HEK293 (cell line): ENCODE data around the gene COL25A1.

Source experiments
- CTCF ChIA-PET: fragments of 350-600 bp; formaldehyde crosslinking; extraction: SDS; loops from one replicate; lab custom pipeline; 2021; ENCODE audit warnings: antibody characterized with exemption; lab: Yijun Ruan, JAX
- POLR2A ChIA-PET: fragments of 300-600 bp; formaldehyde crosslinking; extraction: SDS; loops from one replicate; lab custom pipeline; 2020; ENCODE audit warnings: antibody characterized with exemption, inconsistent platforms; lab: Yijun Ruan, JAX
- H3K27ac ChIP-seq: fragments of 200-500 bp; sonication (Bioruptor generic); 2 replicates; pipeline ENCODE4 v1.5.1; 2014; ENCODE audit warnings: low read depth, low read length, control low read depth, inconsistent platforms; ENCODE audit errors: extremely low read depth
- H3K36me3 ChIP-seq, 2 experiments: fragments of 200-500 bp in 1 of 2; sonication (Bioruptor generic) in 1 of 2; 1 replicate in 1 of 2; 2 replicates in 1 of 2; pipeline ENCODE4 v1.5.1; 2014 to 2017; ENCODE audit warnings: inconsistent platforms in 2 of 2, low read length in 2 of 2; ENCODE audit not compliant: control insufficient read depth in 2 of 2, insufficient read depth in 1 of 2
- H3K4me1 ChIP-seq: fragments of 200-500 bp; sonication (Bioruptor generic); 2 replicates; pipeline ENCODE4 v1.5.1; 2014; ENCODE audit warnings: mild to moderate bottlenecking, low read length, inconsistent platforms; ENCODE audit not compliant: control insufficient read depth, insufficient read depth
- H3K4me3 ChIP-seq: 2 replicates; pipeline ENCODE4 v1.5.1; 2011; ENCODE audit warnings: low read depth, mild to moderate bottlenecking, control low read depth, low read length, moderate library complexity
- H3K9me3 ChIP-seq: fragments of 200-500 bp; sonication (Bioruptor generic); 2 replicates; pipeline ENCODE4 v1.5.1; 2014; ENCODE audit warnings: low read depth, low read length, inconsistent platforms; ENCODE audit not compliant: control insufficient read depth, insufficient read depth
- ELK4 ChIP-seq: IDR thresholded peaks from 2 replicates; pipeline ENCODE4 v1.6.1; 2011; ENCODE audit warnings: mild to moderate bottlenecking, low read depth, low read length, borderline replicate concordance
- FEZF1 ChIP-seq: fragments of 450-650 bp; formaldehyde crosslinking; IDR thresholded peaks from 2 replicates; pipeline ENCODE4 v1.5.1; 2016; ENCODE audit warnings: missing biosample characterization, missing genetic modification characterization
- GLIS2 ChIP-seq: fragments of 450-650 bp; formaldehyde crosslinking; IDR thresholded peaks from 2 replicates; pipeline ENCODE4 v1.5.1; 2016; ENCODE audit warnings: missing biosample characterization, missing genetic modification characterization
- OSR2 ChIP-seq: fragments of 450-650 bp; formaldehyde crosslinking; IDR thresholded peaks from 2 replicates; pipeline ENCODE4 v1.5.1; 2016; ENCODE audit warnings: missing biosample characterization, missing genetic modification characterization
- PBX3 ChIP-seq: sonication (generic); formaldehyde crosslinking; IDR thresholded peaks from 2 replicates; pipeline ENCODE4 v1.8.1; 2022; ENCODE audit warnings: mild to moderate bottlenecking, moderate library complexity, missing genetic modification reagents
- PRDM1 ChIP-seq: fragments of 450-650 bp; formaldehyde crosslinking; IDR thresholded peaks from 2 replicates; pipeline ENCODE4; 2016; ENCODE audit warnings: missing biosample characterization, missing genetic modification characterization
- TCF7L2 ChIP-seq: IDR thresholded peaks from 2 replicates; pipeline ENCODE4 v1.6.1; 2011; ENCODE audit warnings: low read depth, mild to moderate bottlenecking, inconsistent platforms, low read length, moderate library complexity, borderline replicate concordance
- ZNF140 ChIP-seq: fragments of 450-650 bp; formaldehyde crosslinking; IDR thresholded peaks from 2 replicates; pipeline ENCODE4 v1.5.1; 2016; ENCODE audit warnings: missing biosample characterization, missing genetic modification characterization
- ZNF280C ChIP-seq: fragments of 450-650 bp; formaldehyde crosslinking; IDR thresholded peaks from 2 replicates; pipeline ENCODE4 v1.5.1; 2016; ENCODE audit warnings: missing biosample characterization, missing genetic modification characterization
- ZNF311 ChIP-seq: fragments of 450-650 bp; formaldehyde crosslinking; IDR thresholded peaks from 2 replicates; pipeline ENCODE4 v1.5.1; 2017; ENCODE audit warnings: missing biosample characterization, missing genetic modification characterization, borderline replicate concordance
- ZNF366 ChIP-seq: fragments of 450-650 bp; formaldehyde crosslinking; conservative IDR thresholded peaks from 2 replicates; pipeline ENCODE4 v1.5.1; 2016; ENCODE audit warnings: missing biosample characterization, missing genetic modification characterization
- ZNF404 ChIP-seq: fragments of 450-650 bp; formaldehyde crosslinking; IDR thresholded peaks from 2 replicates; pipeline ENCODE4 v1.5.1; 2017; ENCODE audit warnings: missing biosample characterization, missing genetic modification characterization
- ZNF549 ChIP-seq: fragments of 450-650 bp; IDR thresholded peaks from 2 replicates; pipeline ENCODE4 v1.5.1; 2018; ENCODE audit warnings: missing biosample characterization, missing genetic modification characterization, mild to moderate bottlenecking, inconsistent platforms, moderate library complexity
- ZNF645 ChIP-seq: fragments of 450-650 bp; formaldehyde crosslinking; IDR thresholded peaks from 2 replicates; pipeline ENCODE4; 2016; ENCODE audit warnings: missing biosample characterization, missing genetic modification characterization
- ZNF768 ChIP-seq: fragments of 450-650 bp; formaldehyde crosslinking; IDR thresholded peaks from 2 replicates; pipeline ENCODE4 v1.5.1; 2018; ENCODE audit warnings: missing biosample characterization, mild to moderate bottlenecking, missing genetic modification characterization
- ZNF776 ChIP-seq: fragments of 450-650 bp; formaldehyde crosslinking; IDR thresholded peaks from 2 replicates; pipeline ENCODE4 v1.5.0; 2017; ENCODE audit warnings: missing biosample characterization, missing genetic modification characterization, borderline replicate concordance
- ZNF843 ChIP-seq: fragments of 450-650 bp; formaldehyde crosslinking; IDR thresholded peaks from 2 replicates; pipeline ENCODE4 v1.5.1; 2016; ENCODE audit warnings: missing biosample characterization, missing genetic modification characterization
- ZXDB ChIP-seq: fragments of 450-650 bp; formaldehyde crosslinking; IDR thresholded peaks from 2 replicates; pipeline ENCODE4 v1.5.1; 2016; ENCODE audit warnings: missing biosample characterization, missing genetic modification characterization
- TF ChIP-seq, protein P1 (sequence below): fragments of 450-650 bp; formaldehyde crosslinking; IDR thresholded peaks from 2 replicates; pipeline ENCODE4 v1.5.1; 2017; ENCODE audit warnings: missing biosample characterization, missing genetic modification characterization
- TF ChIP-seq, protein P2 (sequence below): fragments of 450-650 bp; formaldehyde crosslinking; IDR thresholded peaks from 2 replicates; pipeline ENCODE4 v1.5.1; 2017; ENCODE audit warnings: missing biosample characterization, missing genetic modification characterization
- TF ChIP-seq, protein P3 (sequence below): fragments of 450-650 bp; formaldehyde crosslinking; IDR thresholded peaks from 2 replicates; pipeline ENCODE4 v1.5.1; 2016; ENCODE audit warnings: missing biosample characterization, missing genetic modification characterization

COL25A1 gene

GRCh38 chr4:108828620-108829019, 473.8 kb downstream of the COL25A1 start:
- ChIA-PET CTCF (no interaction called here), POLR2A (no interaction called here)
- Histone ChIP-seq H3K27ac (no peak overlapping the region), H3K9me3 (no peaks in the 10 kb centered on the region), H3K4me1 (peaks cover 2% of the 10 kb centered on the region; the same call in 1 of the 2 replicates), H3K4me3 (no peak overlapping the region), H3K36me3 (no peaks in the 10 kb centered on the region)
- peak; percentile 14; the same call in 1 of the 2 replicates for TF ChIP-seq ZNF366 (tag by site-specific recombination)
- no peak for TF ChIP-seq GLIS2 (tag by site-specific recombination)
- TF ChIP-seq ZXDB, result 0 out of 2 replicates have a peak, but pooled peaks have one; percentile 38
- TF ChIP-seq PRDM1 (tag by site-specific recombination), result no peak
- no peak for TF ChIP-seq ELK4
- no peak for TF ChIP-seq ZNF404
- TF ChIP-seq ZNF280C, result no peak
- TF ChIP-seq TCF7L2, result peak; percentile 63; the same call in 1 of the 2 replicates
- no peak for TF ChIP-seq ZNF776 (tag by site-specific recombination)
- TF ChIP-seq ZNF843 (tag by site-specific recombination), result 0 out of 2 replicates have a peak, but pooled peaks have one; percentile 14
- TF ChIP-seq, protein P1, sequence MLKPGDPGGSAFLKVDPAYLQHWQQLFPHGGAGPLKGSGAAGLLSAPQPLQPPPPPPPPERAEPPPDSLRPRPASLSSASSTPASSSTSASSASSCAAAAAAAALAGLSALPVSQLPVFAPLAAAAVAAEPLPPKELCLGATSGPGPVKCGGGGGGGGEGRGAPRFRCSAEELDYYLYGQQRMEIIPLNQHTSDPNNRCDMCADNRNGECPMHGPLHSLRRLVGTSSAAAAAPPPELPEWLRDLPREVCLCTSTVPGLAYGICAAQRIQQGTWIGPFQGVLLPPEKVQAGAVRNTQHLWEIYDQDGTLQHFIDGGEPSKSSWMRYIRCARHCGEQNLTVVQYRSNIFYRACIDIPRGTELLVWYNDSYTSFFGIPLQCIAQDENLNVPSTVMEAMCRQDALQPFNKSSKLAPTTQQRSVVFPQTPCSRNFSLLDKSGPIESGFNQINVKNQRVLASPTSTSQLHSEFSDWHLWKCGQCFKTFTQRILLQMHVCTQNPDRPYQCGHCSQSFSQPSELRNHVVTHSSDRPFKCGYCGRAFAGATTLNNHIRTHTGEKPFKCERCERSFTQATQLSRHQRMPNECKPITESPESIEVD (tag by site-specific recombination), result peak; percentile 60; the same call in 1 of the 2 replicates
- no peak for TF ChIP-seq ZNF140 (tag by site-specific recombination)
- TF ChIP-seq OSR2, result peak; percentile 55; the same call in 1 of the 2 replicates
- TF ChIP-seq FEZF1 (tag by site-specific recombination), result peak; percentile 27; the same call in 1 of the 2 replicates
- TF ChIP-seq ZNF768 (tag by site-specific recombination), result no peak
- TF ChIP-seq PBX3 (CRISPR knock-in tag), result no peak
- TF ChIP-seq, protein P2, sequence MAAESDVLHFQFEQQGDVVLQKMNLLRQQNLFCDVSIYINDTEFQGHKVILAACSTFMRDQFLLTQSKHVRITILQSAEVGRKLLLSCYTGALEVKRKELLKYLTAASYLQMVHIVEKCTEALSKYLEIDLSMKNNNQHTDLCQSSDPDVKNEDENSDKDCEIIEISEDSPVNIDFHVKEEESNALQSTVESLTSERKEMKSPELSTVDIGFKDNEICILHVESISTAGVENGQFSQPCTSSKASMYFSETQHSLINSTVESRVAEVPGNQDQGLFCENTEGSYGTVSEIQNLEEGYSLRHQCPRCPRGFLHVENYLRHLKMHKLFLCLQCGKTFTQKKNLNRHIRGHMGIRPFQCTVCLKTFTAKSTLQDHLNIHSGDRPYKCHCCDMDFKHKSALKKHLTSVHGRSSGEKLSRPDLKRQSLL, result no peak
- TF ChIP-seq ZNF645 (tag by site-specific recombination), result no peak
- TF ChIP-seq, protein P3, sequence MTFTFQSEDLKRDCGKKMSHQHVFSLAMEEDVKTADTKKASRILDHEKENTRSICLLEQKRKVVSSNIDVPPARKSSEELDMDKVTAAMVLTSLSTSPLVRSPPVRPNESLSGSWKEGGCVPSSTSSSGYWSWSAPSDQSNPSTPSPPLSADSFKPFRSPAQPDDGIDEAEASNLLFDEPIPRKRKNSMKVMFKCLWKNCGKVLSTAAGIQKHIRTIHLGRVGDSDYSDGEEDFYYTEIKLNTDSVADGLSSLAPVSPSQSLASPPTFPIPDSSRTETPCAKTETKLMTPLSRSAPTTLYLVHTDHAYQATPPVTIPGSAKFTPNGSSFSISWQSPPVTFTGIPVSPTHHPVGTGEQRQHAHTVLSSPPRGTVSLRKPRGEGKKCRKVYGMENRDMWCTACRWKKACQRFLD (tag by site-specific recombination), result no peak
- no peak for TF ChIP-seq ZNF311
- TF ChIP-seq ZNF549 (tag by site-specific recombination), result no peak
